HUES6 (cell line): Measurements from ENCODE around the gene LSR.
"Not testable (repeated sequence)": the region's sequence is repeated elsewhere in the genome, so short reads cannot be mapped to it uniquely, and the experiment has no call there.

Experiments
- H3K27ac ChIP-seq: 2 replicates; pipeline ENCODE4 v1.7.0; 2013; ENCODE audit warnings: low read depth, mild to moderate bottlenecking, low read length, inconsistent platforms
- H3K27me3 ChIP-seq: 2 replicates; pipeline ENCODE4 v1.6.1; 2013; ENCODE audit warnings: low read length; ENCODE audit not compliant: control insufficient read depth, insufficient read depth
- H3K36me3 ChIP-seq: 2 replicates; pipeline ENCODE4 v1.6.1; 2013; ENCODE audit warnings: low read length; ENCODE audit not compliant: control insufficient read depth, insufficient read depth
- H3K4me1 ChIP-seq: 2 replicates; pipeline ENCODE4 v1.6.1; 2013; ENCODE audit warnings: low read length; ENCODE audit not compliant: control insufficient read depth, insufficient read depth
- H3K4me3 ChIP-seq: 2 replicates; pipeline ENCODE4 v1.5.1; 2013; ENCODE audit warnings: low read depth, low read length
- H3K9ac ChIP-seq: one replicate; pipeline ENCODE4 v1.6.1; 2013; ENCODE audit warnings: mild to moderate bottlenecking, low read length
- H3K9me3 ChIP-seq: 2 replicates; pipeline ENCODE4 v1.6.1; 2013; ENCODE audit warnings: low read depth, low read length; ENCODE audit not compliant: control insufficient read depth, insufficient read depth

Gene LSR

GRCh38 chr19:35220973-35221590 is 27.7 kb upstream of the LSR start:
- H3K9me3 ChIP-seq: peaks cover 38% of the 10 kb centered on the region
- H3K36me3 ChIP-seq, H3K9ac ChIP-seq, H3K27ac ChIP-seq, H3K27me3 ChIP-seq, H3K4me3 ChIP-seq: not testable (repeated sequence)
- peaks cover 13% of the 10 kb centered on the region for H3K4me1 ChIP-seq

GRCh38 chr19:35222373-35223015 is 26.3 kb upstream of the LSR start:
- Histone ChIP-seq H3K9ac (no peak overlapping the region), H3K27ac (no peak overlapping the region), H3K4me1 (peaks cover 13% of the 10 kb centered on the region)

GRCh38 chr19:35223084-35223790 is 25.6 kb upstream of the LSR start:
- Histone ChIP-seq H3K36me3 (no peaks in the 10 kb centered on the region), H3K27ac (no peak overlapping the region), H3K9me3 (peaks cover 29% of the 10 kb centered on the region), H3K27me3 (no peaks in the 10 kb centered on the region), H3K4me3 (no peak overlapping the region), H3K9ac (no peak overlapping the region), H3K4me1 (peaks cover 16% of the 10 kb centered on the region)

More at GRCh38 chr19:35222373-35223015, 26.3 kb upstream of the LSR start:
- Histone ChIP-seq H3K4me3 (no peak overlapping the region), H3K36me3 (no peaks in the 10 kb centered on the region), H3K27me3 (no peaks in the 10 kb centered on the region), H3K9me3 (peaks cover 32% of the 10 kb centered on the region)

- Histone ChIP-seq H3K36me3 (no peaks in the 10 kb centered on the region), H3K4me1 (peaks cover 16% of the 10 kb centered on the region), H3K27ac (no peak overlapping the region), H3K27me3 (no peaks in the 10 kb centered on the region), H3K9ac (no peak overlapping the region), H3K4me3 (no peak overlapping the region), H3K9me3 (peaks cover 24% of the 10 kb centered on the region)
Observed at GRCh38 chr19:35223862-35224505, 24.8 kb upstream of the LSR start.

GRCh38 chr19:35224681-35225571 is 23.9 kb upstream of the LSR start:
- H3K4me3 ChIP-seq: no peak overlapping the region
- peaks cover 17% of the 10 kb centered on the region for H3K9me3 ChIP-seq
- H3K9ac ChIP-seq: no peak overlapping the region
- no peaks in the 10 kb centered on the region for H3K27me3 ChIP-seq
- H3K4me1 ChIP-seq: peaks cover 16% of the 10 kb centered on the region
- H3K27ac ChIP-seq: no peak overlapping the region
- H3K36me3 ChIP-seq: no peaks in the 10 kb centered on the region

- no peaks in the 10 kb centered on the region for H3K36me3 ChIP-seq
- no peak overlapping the region for H3K9ac ChIP-seq
- H3K4me1 ChIP-seq: peaks cover 16% of the 10 kb centered on the region
- peaks cover 13% of the 10 kb centered on the region for H3K9me3 ChIP-seq
- H3K4me3 ChIP-seq: no peak overlapping the region
- H3K27ac ChIP-seq: no peak overlapping the region
- H3K27me3 ChIP-seq: no peaks in the 10 kb centered on the region
Observed at GRCh38 chr19:35225951-35226350, 22.9 kb upstream of the LSR start.

- H3K9ac ChIP-seq: no peak overlapping the region
- peaks cover 13% of the 10 kb centered on the region for H3K9me3 ChIP-seq
- H3K27me3 ChIP-seq: no peaks in the 10 kb centered on the region
- H3K4me1 ChIP-seq: peaks cover 16% of the 10 kb centered on the region
- no peaks in the 10 kb centered on the region for H3K36me3 ChIP-seq
- no peak overlapping the region for H3K27ac ChIP-seq
- no peak overlapping the region for H3K4me3 ChIP-seq
Observed at GRCh38 chr19:35226748-35227147, 22.1 kb upstream of the LSR start.

- peaks cover 2% of the 10 kb centered on the region for H3K9me3 ChIP-seq
- no peak within 1 kb of the TSS for H3K9ac ChIP-seq
- no peaks in the 10 kb centered on the region for H3K27me3 ChIP-seq
- H3K27ac ChIP-seq: no peak within 1 kb of the TSS
- H3K36me3 ChIP-seq: no peaks in the 10 kb centered on the region
- H3K4me3 ChIP-seq: no peak within 1 kb of the TSS
- H3K4me1 ChIP-seq: peaks cover 16% of the 10 kb centered on the region
Observed at GRCh38 chr19:35228177-35228930, 20.4 kb upstream of the LSR start, which contains the start of gene FAM187B. FAM187B (minus strand) TSS chr19:35228739; CDS start chr19:35228680, 59 bp downstream.

GRCh38 chr19:35229601-35230000 is 19.2 kb upstream of the LSR start:
- H3K4me1 ChIP-seq: peaks cover 16% of the 10 kb centered on the region
- no peak overlapping the region for H3K4me3 ChIP-seq
- no peak overlapping the region for H3K9ac ChIP-seq
- H3K9me3 ChIP-seq: 0 out of 2 replicates have a peak, but pooled peaks cover 2% of the 10 kb centered on the region
- H3K36me3 ChIP-seq: no peaks in the 10 kb centered on the region
- no peaks in the 10 kb centered on the region for H3K27me3 ChIP-seq
- no peak overlapping the region for H3K27ac ChIP-seq
